Measurements from ENCODE around the gene RASL11B.

The RASL11B gene

GRCh38 chr4:52843958-52844357 is 18.2 kb upstream of the RASL11B start:
- H3K4me1 ChIP-seq (ENCODE audit: control insufficient read depth, insufficient read depth, low read length) = peaks cover 40% of the 10 kb centered on the region
- no peak overlapping the region for H3K27ac ChIP-seq (ENCODE audit: insufficient read depth, low read depth, low read length, poor library complexity, severe bottlenecking)
- no peaks in the 10 kb centered on the region for H3K36me3 ChIP-seq (ENCODE audit: control insufficient read depth, insufficient read depth, low read length)
- 93 to 96% methylated on average over 3 of the region's 3 CpGs for WGBS, 2 experiments
- no peak overlapping the region for H3K4me3 ChIP-seq (ENCODE audit: insufficient read depth, low read depth, low read length)
- H3K9me3 ChIP-seq (ENCODE audit: control insufficient read depth, low read length) = no peaks in the 10 kb centered on the region
- H3K27me3 ChIP-seq (ENCODE audit: control insufficient read depth, insufficient read depth, low read length, poor library complexity, severe bottlenecking) = no peaks in the 10 kb centered on the region

GRCh38 chr4:52844596-52844995 is 17.5 kb upstream of the RASL11B start:
- Histone ChIP-seq H3K4me3 (ENCODE audit: insufficient read depth, low read depth, low read length) (no peak overlapping the region), H3K36me3 (ENCODE audit: control insufficient read depth, insufficient read depth, low read length) (no peaks in the 10 kb centered on the region), H3K4me1 (ENCODE audit: control insufficient read depth, insufficient read depth, low read length) (peaks cover 34% of the 10 kb centered on the region), H3K27ac (ENCODE audit: insufficient read depth, low read depth, low read length, poor library complexity, severe bottlenecking) (no peak overlapping the region), H3K9me3 (ENCODE audit: control insufficient read depth, low read length) (no peaks in the 10 kb centered on the region), H3K27me3 (ENCODE audit: control insufficient read depth, insufficient read depth, low read length, poor library complexity, severe bottlenecking) (no peaks in the 10 kb centered on the region)
- 97 to 99% methylated on average over 2 of the region's 2 CpGs for WGBS, 2 experiments

GRCh38 chr4:52846502-52846901 is 15.6 kb upstream of the RASL11B start:
- Histone ChIP-seq H3K36me3 (ENCODE audit: control insufficient read depth, insufficient read depth, low read length) (no peaks in the 10 kb centered on the region), H3K9me3 (ENCODE audit: control insufficient read depth, low read length) (no peaks in the 10 kb centered on the region), H3K4me3 (ENCODE audit: insufficient read depth, low read depth, low read length) (no peak overlapping the region), H3K27me3 (ENCODE audit: control insufficient read depth, insufficient read depth, low read length, poor library complexity, severe bottlenecking) (no peaks in the 10 kb centered on the region), H3K4me1 (ENCODE audit: control insufficient read depth, insufficient read depth, low read length) (peaks cover 20% of the 10 kb centered on the region), H3K27ac (ENCODE audit: insufficient read depth, low read depth, low read length, poor library complexity, severe bottlenecking) (no peak overlapping the region)
- WGBS, 2 experiments = 88 to 99% methylated on average over 2 of the region's 2 CpGs

GRCh38 chr4:52848254-52848653 is 13.9 kb upstream of the RASL11B start:
- Histone ChIP-seq H3K27ac (ENCODE audit: insufficient read depth, low read depth, low read length, poor library complexity, severe bottlenecking) (no peak overlapping the region), H3K36me3 (ENCODE audit: control insufficient read depth, insufficient read depth, low read length) (no peaks in the 10 kb centered on the region), H3K4me1 (ENCODE audit: control insufficient read depth, insufficient read depth, low read length) (peaks cover 2% of the 10 kb centered on the region), H3K4me3 (ENCODE audit: insufficient read depth, low read depth, low read length) (no peak overlapping the region), H3K27me3 (ENCODE audit: control insufficient read depth, insufficient read depth, low read length, poor library complexity, severe bottlenecking) (no peaks in the 10 kb centered on the region), H3K9me3 (ENCODE audit: control insufficient read depth, low read length) (no peaks in the 10 kb centered on the region)
- 93 to 94% methylated on average over 6 of the region's 6 CpGs for WGBS, 2 experiments

GRCh38 chr4:52850406-52851124 is 11.6 kb upstream of the RASL11B start:
- H3K27me3 ChIP-seq (ENCODE audit: control insufficient read depth, insufficient read depth, low read length, poor library complexity, severe bottlenecking) = no peaks in the 10 kb centered on the region
- H3K36me3 ChIP-seq (ENCODE audit: control insufficient read depth, insufficient read depth, low read length) = no peaks in the 10 kb centered on the region
- no peak overlapping the region for H3K4me3 ChIP-seq (ENCODE audit: insufficient read depth, low read depth, low read length)
- 86 to 95% methylated on average over 3 of the region's 3 CpGs for WGBS, 2 experiments
- no peak overlapping the region for H3K27ac ChIP-seq (ENCODE audit: insufficient read depth, low read depth, low read length, poor library complexity, severe bottlenecking)
- H3K4me1 ChIP-seq (ENCODE audit: control insufficient read depth, insufficient read depth, low read length) = peaks cover 4% of the 10 kb centered on the region
- H3K9me3 ChIP-seq (ENCODE audit: control insufficient read depth, low read length) = no peaks in the 10 kb centered on the region

GRCh38 chr4:52852041-52852440 is 10.1 kb upstream of the RASL11B start:
- H3K9me3 ChIP-seq (ENCODE audit: control insufficient read depth, low read length) = no peaks in the 10 kb centered on the region
- H3K36me3 ChIP-seq (ENCODE audit: control insufficient read depth, insufficient read depth, low read length) = no peaks in the 10 kb centered on the region
- H3K27ac ChIP-seq (ENCODE audit: insufficient read depth, low read depth, low read length, poor library complexity, severe bottlenecking) = no peak overlapping the region
- no peak overlapping the region for H3K4me3 ChIP-seq (ENCODE audit: insufficient read depth, low read depth, low read length)
- H3K4me1 ChIP-seq (ENCODE audit: control insufficient read depth, insufficient read depth, low read length) = peaks cover 8% of the 10 kb centered on the region
- no peaks in the 10 kb centered on the region for H3K27me3 ChIP-seq (ENCODE audit: control insufficient read depth, insufficient read depth, low read length, poor library complexity, severe bottlenecking)
- WGBS, 2 experiments = 92 to 94% methylated on average over 1 of the region's 1 CpG

- Histone ChIP-seq H3K9me3 (ENCODE audit: control insufficient read depth, low read length) (no peaks in the 10 kb centered on the region), H3K4me1 (ENCODE audit: control insufficient read depth, insufficient read depth, low read length) (peaks cover 8% of the 10 kb centered on the region), H3K36me3 (ENCODE audit: control insufficient read depth, insufficient read depth, low read length) (no peaks in the 10 kb centered on the region), H3K27ac (ENCODE audit: insufficient read depth, low read depth, low read length, poor library complexity, severe bottlenecking) (no peak overlapping the region), H3K27me3 (ENCODE audit: control insufficient read depth, insufficient read depth, low read length, poor library complexity, severe bottlenecking) (no peaks in the 10 kb centered on the region), H3K4me3 (ENCODE audit: insufficient read depth, low read depth, low read length) (no peak overlapping the region)
- 85% methylated on average over 2 to 3 of the region's 3 CpGs for WGBS, 2 experiments
Measured at GRCh38 chr4:52852711-52853110, 9.4 kb upstream of the RASL11B start.

GRCh38 chr4:52853351-52853750 is 8.8 kb upstream of the RASL11B start:
- peaks cover 8% of the 10 kb centered on the region for H3K4me1 ChIP-seq (ENCODE audit: control insufficient read depth, insufficient read depth, low read length)
- H3K27me3 ChIP-seq (ENCODE audit: control insufficient read depth, insufficient read depth, low read length, poor library complexity, severe bottlenecking) = no peaks in the 10 kb centered on the region
- no peaks in the 10 kb centered on the region for H3K9me3 ChIP-seq (ENCODE audit: control insufficient read depth, low read length)
- no peak overlapping the region for H3K4me3 ChIP-seq (ENCODE audit: insufficient read depth, low read depth, low read length)
- H3K27ac ChIP-seq (ENCODE audit: insufficient read depth, low read depth, low read length, poor library complexity, severe bottlenecking) = no peak overlapping the region
- H3K36me3 ChIP-seq (ENCODE audit: control insufficient read depth, insufficient read depth, low read length) = no peaks in the 10 kb centered on the region

GRCh38 chr4:52856801-52857200 is 5.3 kb upstream of the RASL11B start:
- peaks cover 4% of the 10 kb centered on the region for H3K27me3 ChIP-seq (ENCODE audit: control insufficient read depth, insufficient read depth, low read length, poor library complexity, severe bottlenecking)
- 94 to 100% methylated on average over 1 of the region's 1 CpG for WGBS, 2 experiments
- peaks cover 8% of the 10 kb centered on the region for H3K4me1 ChIP-seq (ENCODE audit: control insufficient read depth, insufficient read depth, low read length)
- H3K9me3 ChIP-seq (ENCODE audit: control insufficient read depth, low read length) = no peaks in the 10 kb centered on the region
- no peaks in the 10 kb centered on the region for H3K36me3 ChIP-seq (ENCODE audit: control insufficient read depth, insufficient read depth, low read length)
- H3K4me3 ChIP-seq (ENCODE audit: insufficient read depth, low read depth, low read length) = no peak overlapping the region
- H3K27ac ChIP-seq (ENCODE audit: insufficient read depth, low read depth, low read length, poor library complexity, severe bottlenecking) = no peak overlapping the region

- Histone ChIP-seq H3K36me3 (ENCODE audit: control insufficient read depth, insufficient read depth, low read length) (peaks cover 3% of the 10 kb centered on the region), H3K27me3 (ENCODE audit: control insufficient read depth, insufficient read depth, low read length, poor library complexity, severe bottlenecking) (peaks cover 4% of the 10 kb centered on the region), H3K9me3 (ENCODE audit: control insufficient read depth, low read length) (no peaks in the 10 kb centered on the region), H3K27ac (ENCODE audit: insufficient read depth, low read depth, low read length, poor library complexity, severe bottlenecking) (no peak overlapping the region), H3K4me3 (ENCODE audit: insufficient read depth, low read depth, low read length) (no peak overlapping the region), H3K4me1 (ENCODE audit: control insufficient read depth, insufficient read depth, low read length) (peaks cover 8% of the 10 kb centered on the region)
- WGBS, 2 experiments = 82% methylated on average over 2 of the region's 2 CpGs
Measured at GRCh38 chr4:52860361-52860760, 1.8 kb upstream of the RASL11B start.

Data from ectodermal cell (in vitro differentiated cells).